Right lobe of liver (tissue), 6 donors: ENCODE data around the gene ACOX1. TPM values are rescaled to one million over a fixed set of nuclear protein-coding genes. Genes with fewer than 3 reads are reported as not detected.

ENCODE experiments used
- ATAC-seq, 4 donors: fragments of 200-7000 bp; cut with Tn5 transposase; one replicate each; pipeline ENCODE4 v1.9.1; 2020; ENCODE audit warnings: mild to moderate bottlenecking in 4 of 4, moderate library complexity in 4 of 4
- DNase-seq, 3 donors: peaks; one replicate each; pipeline ENCODE4 v3.0.0-alpha.2; 2020
- H3K27ac ChIP-seq, 3 donors: fragments of 200-600 bp; one replicate each; pipeline ENCODE4 v1.8.0; 2022
- H3K27me3 ChIP-seq, 2 donors: fragments of 200-600 bp; one replicate each; pipeline ENCODE4 v1.8.0; 2022
- H3K36me3 ChIP-seq, 4 donors: fragments of 200-600 bp; sonication (generic) in 1 of 4; one replicate each; pipeline versions ENCODE4 v1.5.1 to v1.8.0; 2017 to 2022; ENCODE audit warnings: control low read depth in 1 of 4
- H3K4me1 ChIP-seq, 4 donors: fragments of 200-600 bp; sonication (generic) in 1 of 4; one replicate each; pipeline versions ENCODE4 v1.5.1 to v1.8.0; 2017 to 2022; ENCODE audit warnings: control low read depth in 1 of 4
- H3K4me3 ChIP-seq, 3 donors: fragments of 200-600 bp; one replicate each; pipeline ENCODE4 v1.8.0; 2022
- H3K9me3 ChIP-seq, 4 donors: fragments of 200-600 bp; sonication (generic) in 1 of 4; one replicate each; pipeline versions ENCODE4 v1.5.1 to v1.8.0; 2017 to 2022; ENCODE audit warnings: control low read depth in 1 of 4
- POLR2A ChIP-seq: fragments of 450-650 bp; IDR thresholded peaks from one replicate; pipeline ENCODE4 v1.6.1; 2017; ENCODE audit warnings: antibody characterized with exemption, mild to moderate bottlenecking
- WGBS: methylation state at CpG from one replicate; pipeline ENCODE4 v1.1.6; 2018; ENCODE audit warnings: low coverage, low lambda C conversion rate; ENCODE audit not compliant: insufficient coverage; ENCODE audit errors: missing lambda C conversion rate; 5-methylcytosine and 5-hydroxymethylcytosine counted together
- intact Hi-C, 2 donors: fragments of 100-400 bp; cut with DNase I; formaldehyde crosslinking; loops; one replicate each; pipeline versions ENCODE4 v1.11.2 to v1.14.1; 2022
- total RNA-seq, 6 experiments: library from RNA; depleted of rRNA in 2 of 6; stranded (reverse); fragments of >200 nt in 2 of 6; fragmentation: NEBNext Ultra II Directional in 3 of 6; extraction: Animal tissue kit (Norgen Biotek cat#: 25700) in 3 of 6; gene quantifications; one replicate each; pipeline versions ENCODE4 v1.1.0 to v1.2.4, GENCODE V29; 2016 to 2023
- TF ChIP-seq, protein P1 (sequence below), 4 donors: fragments of 200-600 bp in 3 of 4; fragments of 450-650 bp in 1 of 4; IDR thresholded peaks; one replicate each; pipeline versions ENCODE4 v1.5.1 to v1.8.0; 2016 to 2022; ENCODE audit warnings: antibody characterized with exemption in 4 of 4, mild to moderate bottlenecking in 2 of 4
- donor health status: DM: no; HTN: yes; CAD: no.
- donor health status: DM: no; HTN: no; CAD: no.
- donor health status: DM: no; HTN: no; CAD: no.
- donor health status: DM: no; HTN: yes; CAD: no.
- donor health status: DM: no; HTN: yes; CAD: no.

ACOX1 gene
- total RNA-seq, 6 experiments from 2014 or later: 112 to 202 (median 190) TPM

DNA sequence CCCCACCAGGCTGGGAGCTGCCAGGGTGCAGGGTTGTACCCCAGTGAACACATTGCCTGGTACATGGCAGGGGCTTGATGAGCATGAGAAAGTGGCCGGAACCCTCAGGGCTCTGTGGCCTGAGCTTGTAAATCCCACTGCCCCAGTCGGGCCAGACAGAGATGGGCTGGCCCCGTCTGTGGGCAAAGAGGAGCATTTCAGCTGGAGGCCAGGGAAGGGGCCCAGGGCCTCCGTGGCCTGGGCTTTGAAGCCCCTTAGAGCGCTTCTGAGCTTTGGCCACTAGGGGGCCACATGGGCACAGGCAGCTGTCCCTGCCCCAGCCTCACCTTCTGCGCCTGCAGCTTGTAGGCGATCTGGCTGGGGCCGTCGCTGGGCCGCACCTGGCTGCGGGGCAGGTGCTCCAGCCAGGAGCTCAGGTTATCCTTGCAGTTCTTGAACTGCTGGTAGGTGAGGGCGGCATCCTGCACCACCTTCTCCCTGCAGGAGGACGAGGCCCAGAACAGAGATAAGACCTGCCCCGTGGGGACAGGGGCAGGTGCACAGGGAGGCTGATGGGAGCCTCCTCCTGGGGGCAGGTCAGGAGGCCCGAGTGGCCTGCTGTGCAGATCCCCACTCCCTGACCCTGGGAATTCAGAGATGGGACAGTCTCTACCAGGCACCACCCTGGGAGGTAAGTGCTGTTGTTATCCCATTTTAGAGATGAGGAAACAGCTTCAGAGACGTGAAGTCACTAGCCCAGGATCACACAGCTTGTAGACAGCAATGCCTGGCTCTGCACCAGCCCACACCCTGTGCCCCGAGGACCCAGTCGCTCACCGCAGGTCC is 35.3 kb upstream of the ACOX1 start:
- intact Hi-C loops: loop anchor here in 1 of 2 donors (10.0 kb wide), 1 partner anchor 270 kb away; no protein-coding TSS in a partner anchor
- TF ChIP-seq, protein P1, sequence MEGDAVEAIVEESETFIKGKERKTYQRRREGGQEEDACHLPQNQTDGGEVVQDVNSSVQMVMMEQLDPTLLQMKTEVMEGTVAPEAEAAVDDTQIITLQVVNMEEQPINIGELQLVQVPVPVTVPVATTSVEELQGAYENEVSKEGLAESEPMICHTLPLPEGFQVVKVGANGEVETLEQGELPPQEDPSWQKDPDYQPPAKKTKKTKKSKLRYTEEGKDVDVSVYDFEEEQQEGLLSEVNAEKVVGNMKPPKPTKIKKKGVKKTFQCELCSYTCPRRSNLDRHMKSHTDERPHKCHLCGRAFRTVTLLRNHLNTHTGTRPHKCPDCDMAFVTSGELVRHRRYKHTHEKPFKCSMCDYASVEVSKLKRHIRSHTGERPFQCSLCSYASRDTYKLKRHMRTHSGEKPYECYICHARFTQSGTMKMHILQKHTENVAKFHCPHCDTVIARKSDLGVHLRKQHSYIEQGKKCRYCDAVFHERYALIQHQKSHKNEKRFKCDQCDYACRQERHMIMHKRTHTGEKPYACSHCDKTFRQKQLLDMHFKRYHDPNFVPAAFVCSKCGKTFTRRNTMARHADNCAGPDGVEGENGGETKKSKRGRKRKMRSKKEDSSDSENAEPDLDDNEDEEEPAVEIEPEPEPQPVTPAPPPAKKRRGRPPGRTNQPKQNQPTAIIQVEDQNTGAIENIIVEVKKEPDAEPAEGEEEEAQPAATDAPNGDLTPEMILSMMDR (IDR thresholded peaks at IDR 0.05): peak; percentile 90 to 98 (median 97)
- no peak for TF ChIP-seq POLR2A
- ATAC-seq (peak; percentile 84 to 94 (median 92)), DNase-seq (peak; percentile 75 to 81 (median 78))
- Histone ChIP-seq H3K9me3 (no peaks in the 10 kb centered on the region), H3K4me1 (no peaks in the 10 kb centered on the region), H3K4me3 (no peak overlapping the region), H3K36me3 (no peaks in the 10 kb centered on the region), H3K27ac (no peak overlapping the region), H3K27me3 (no peaks in the 10 kb centered on the region)
- WGBS: 20% methylated on average over 1 of the region's 19 CpGs

DNA sequence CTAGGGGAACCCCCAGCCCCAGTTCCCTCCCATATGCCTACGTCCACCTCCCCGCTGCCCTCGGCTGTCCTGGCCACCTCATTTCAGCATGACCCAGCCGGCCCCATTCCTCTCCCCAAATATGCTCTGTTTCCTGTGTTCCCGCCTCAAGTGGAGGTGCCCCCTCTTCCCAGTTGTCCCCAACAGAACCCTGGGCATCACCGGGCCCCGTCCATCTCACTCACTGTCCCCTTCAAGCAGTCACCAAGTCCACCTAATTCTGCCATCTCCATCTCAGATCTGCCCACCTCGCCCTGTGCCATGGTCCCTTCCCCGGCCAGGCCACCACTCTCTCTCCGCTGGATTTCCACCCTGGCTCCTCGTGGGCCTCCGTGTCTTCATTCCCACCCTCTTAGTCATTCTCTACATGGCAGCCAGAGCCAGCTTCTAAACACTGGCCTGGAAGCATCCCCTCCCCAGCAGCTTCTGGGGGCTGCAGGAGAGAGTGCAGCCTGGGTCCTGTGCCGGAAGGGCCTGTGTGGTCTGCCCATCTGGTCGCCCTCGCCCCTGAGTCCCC is 34.5 kb upstream of the ACOX1 start:
- no peak for TF ChIP-seq POLR2A
- TF ChIP-seq, protein P1 (IDR thresholded peaks at IDR 0.05): no peak
- H3K4me3 ChIP-seq: no peak overlapping the region
- no peak overlapping the region for H3K27ac ChIP-seq
- ATAC-seq (no peak), DNase-seq (no peak)
- WGBS: 56% methylated on average over 12 of the region's 15 CpGs
- H3K27me3 ChIP-seq: no peaks in the 10 kb centered on the region
- H3K9me3 ChIP-seq: no peaks in the 10 kb centered on the region
- no peaks in the 10 kb centered on the region for H3K4me1 ChIP-seq
- H3K36me3 ChIP-seq: no peaks in the 10 kb centered on the region
- intact Hi-C loops: loop anchor here in 1 of 2 donors (10.0 kb wide), 1 partner anchor 271 kb away; no protein-coding TSS in a partner anchor

DNA sequence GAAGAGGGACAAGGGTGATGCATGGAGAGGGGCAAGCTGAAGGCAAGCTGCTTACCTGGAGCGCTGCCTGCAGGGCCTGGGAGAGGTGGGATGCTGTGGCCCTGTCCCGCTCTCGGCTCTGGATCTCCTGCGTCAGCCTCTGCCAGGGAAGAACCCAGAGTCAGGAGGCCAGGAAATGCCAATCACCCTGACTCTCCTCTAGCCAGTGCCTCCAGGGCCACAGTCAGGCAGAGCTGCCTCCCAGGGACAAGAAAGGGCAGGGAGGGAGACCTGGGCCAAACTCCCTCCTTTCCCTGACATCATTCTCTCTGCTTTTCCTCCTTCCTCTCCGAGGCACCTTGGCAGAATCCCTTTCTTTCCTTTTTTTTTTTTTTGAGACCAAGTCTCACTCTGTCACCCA is 33.0 kb upstream of the ACOX1 start:
- ATAC-seq: no peak
- no peaks in the 10 kb centered on the region for H3K9me3 ChIP-seq
- TF ChIP-seq, protein P1 (IDR thresholded peaks at IDR 0.05): no peak
- TF ChIP-seq POLR2A: no peak
- intact Hi-C loops: loop anchor here in 1 of 2 donors (10.0 kb wide), 1 partner anchor 273 kb away; no protein-coding TSS in a partner anchor
- WGBS: 45% methylated on average over 1 of the region's 5 CpGs
- H3K36me3 ChIP-seq: no peaks in the 10 kb centered on the region
- H3K4me3 ChIP-seq: no peak overlapping the region
- no peaks in the 10 kb centered on the region for H3K4me1 ChIP-seq
- no peak for DNase-seq
- H3K27me3 ChIP-seq: no peaks in the 10 kb centered on the region
- H3K27ac ChIP-seq: no peak overlapping the region

DNA sequence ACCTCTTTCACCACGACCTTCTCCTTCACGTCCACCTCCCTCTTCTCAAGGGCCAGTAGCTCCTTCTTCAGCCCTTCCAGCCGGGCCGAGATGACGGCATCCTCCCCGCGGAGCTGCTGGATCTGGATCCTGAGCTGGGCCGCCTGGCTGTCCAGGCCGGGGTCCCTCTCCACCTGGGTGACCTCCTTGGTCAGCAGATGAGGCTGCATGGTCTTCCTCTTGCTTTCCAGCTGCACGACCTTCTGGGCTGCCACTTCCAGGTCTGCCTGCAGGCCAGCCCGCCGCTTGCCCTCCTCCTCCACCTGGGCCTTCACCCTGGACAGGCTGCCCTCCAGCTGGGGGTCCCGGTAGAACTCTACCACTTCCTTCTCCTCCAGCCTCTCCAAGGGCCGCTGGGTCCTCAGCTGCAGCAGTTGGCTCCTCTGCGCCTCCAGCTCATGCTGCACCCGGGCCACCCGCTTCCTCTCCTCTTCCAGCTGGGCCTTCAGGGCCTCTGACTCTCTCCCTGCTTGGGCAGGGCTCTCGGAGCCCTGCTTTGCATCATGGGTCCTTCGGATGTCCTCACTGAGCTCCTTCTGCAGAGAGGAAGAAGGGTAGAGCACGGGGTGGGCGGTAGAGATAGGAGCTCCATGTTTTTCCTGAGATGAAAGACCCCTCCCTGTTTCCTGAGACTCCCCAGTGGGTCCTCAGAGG is 31.1 kb upstream of the ACOX1 start:
- ATAC-seq (no peak), DNase-seq (no peak)
- no peak for TF ChIP-seq POLR2A
- TF ChIP-seq, protein P1 (IDR thresholded peaks at IDR 0.05): no peak
- H3K9me3 ChIP-seq: no peaks in the 10 kb centered on the region
- H3K4me3 ChIP-seq: no peak overlapping the region
- H3K4me1 ChIP-seq: peaks cover 0 to 5% (median 3%) of the 10 kb centered on the region in 4 donors
- no peak overlapping the region for H3K27ac ChIP-seq
- WGBS: 66% methylated on average over 10 of the region's 21 CpGs
- no peaks in the 10 kb centered on the region for H3K36me3 ChIP-seq
- H3K27me3 ChIP-seq: no peaks in the 10 kb centered on the region
- intact Hi-C loops: loop anchor here (5.0 to 10.0 kb wide), 2 partner anchors 103 to 275 kb away; no protein-coding TSS in a partner anchor
